ENCODE data around the gene MR1.

- TF ChIP-seq POLR2AphosphoS5 (IDR thresholded peaks at IDR 0.05; ENCODE audit: low read depth, low read length) (no peak), POLR2A (IDR thresholded peaks at IDR 0.05; ENCODE audit: low read depth, low read length) (no peak)
Observed at GRCh38 chr1:181106022-181106312, 72.2 kb downstream of the MR1 start.

Data from GM12892 (cell line).